Activated naive CD8-positive, alpha-beta T cell (primary cell): ENCODE results near the gene ADORA1.

ENCODE experiments used
- H3K27ac Mint-ChIP-seq: one replicate; pipeline ENCODE4 v1.8.0; 2021; ENCODE audit warnings: mixed read lengths
- H3K27me3 Mint-ChIP-seq: one replicate; pipeline ENCODE4 v1.8.0; 2021; ENCODE audit warnings: mixed read lengths
- H3K36me3 Mint-ChIP-seq: one replicate; pipeline ENCODE4 v1.8.0; 2021; ENCODE audit warnings: mixed read lengths
- H3K4me1 Mint-ChIP-seq: one replicate; pipeline ENCODE4 v1.8.0; 2021; ENCODE audit warnings: low read depth, mixed read lengths
- H3K4me3 Mint-ChIP-seq: one replicate; pipeline ENCODE4 v1.8.0; 2021; ENCODE audit warnings: mild to moderate bottlenecking, mixed read lengths
- H3K9me3 Mint-ChIP-seq: one replicate; pipeline ENCODE4 v1.8.0; 2021; ENCODE audit warnings: low read depth, mixed read lengths

ADORA1 gene

DNA sequence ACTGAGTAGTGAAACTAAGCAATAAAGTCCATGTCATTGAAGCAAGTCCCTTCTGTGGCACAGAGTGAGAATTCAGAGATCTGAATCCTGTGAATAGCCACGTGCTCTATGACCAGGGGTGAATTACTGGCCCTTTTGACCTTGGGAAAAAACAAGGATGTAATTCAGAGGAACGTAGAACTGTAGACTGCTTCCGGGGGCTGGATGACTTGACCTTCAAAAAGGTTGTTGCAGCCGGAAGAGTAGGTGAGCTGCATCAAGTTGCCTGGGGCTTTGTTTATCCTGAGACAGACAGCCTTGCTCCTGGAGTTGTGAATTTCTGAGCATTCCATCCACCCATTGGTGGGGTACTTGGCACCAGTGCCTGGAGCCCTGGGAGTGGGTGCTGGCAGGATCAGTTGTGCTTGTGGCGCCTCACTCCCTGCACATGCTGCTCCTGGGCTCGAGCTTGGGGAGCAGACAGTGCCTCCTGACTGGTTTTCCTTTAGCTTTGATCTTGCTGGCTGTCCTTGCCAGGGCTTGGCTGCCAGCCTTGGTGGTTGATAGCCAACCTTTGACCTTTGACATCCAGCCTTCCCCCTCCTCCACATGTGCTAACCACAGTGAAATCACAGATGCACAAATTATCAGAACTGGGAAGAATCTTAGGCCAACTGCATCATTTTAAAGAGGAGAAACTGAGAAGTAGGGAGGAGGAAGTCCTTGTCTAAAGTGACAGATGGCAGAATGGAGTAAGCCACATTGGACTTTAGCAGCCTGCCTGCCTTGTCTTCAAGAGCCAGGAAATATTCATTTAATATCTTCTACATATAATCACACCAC is 25.5 kb upstream of the ADORA1 start:
- H3K4me1 Mint-ChIP-seq: no peaks in the 10 kb centered on the region
- H3K4me3 Mint-ChIP-seq: no peak overlapping the region
- H3K27me3 Mint-ChIP-seq: peaks cover 4% of the 10 kb centered on the region

DNA sequence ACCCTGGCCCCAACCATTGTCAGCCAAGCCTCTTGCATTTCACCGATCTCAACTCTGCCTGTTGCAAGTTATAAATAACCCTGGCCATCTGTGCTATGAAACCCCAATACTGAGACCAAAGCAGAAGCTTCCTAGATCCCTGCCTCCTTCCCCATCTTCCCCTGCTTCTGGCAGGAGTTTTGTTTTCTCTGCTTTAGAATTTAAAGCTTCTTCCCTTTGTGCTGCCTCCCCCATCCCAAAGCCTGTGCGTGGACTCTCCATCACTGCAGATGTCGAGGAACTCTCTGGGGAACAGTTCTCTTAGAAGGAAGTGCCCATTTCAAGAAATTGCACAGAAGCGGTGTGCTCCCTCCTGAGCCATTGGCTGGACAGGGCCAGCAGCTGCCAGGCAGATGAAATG is 24.3 kb upstream of the ADORA1 start:
- peaks cover 6% of the 10 kb centered on the region for H3K9me3 Mint-ChIP-seq
- H3K27me3 Mint-ChIP-seq: peaks cover 10% of the 10 kb centered on the region
- H3K36me3 Mint-ChIP-seq: no peaks in the 10 kb centered on the region
- no peaks in the 10 kb centered on the region for H3K4me1 Mint-ChIP-seq
- H3K4me3 Mint-ChIP-seq: no peak overlapping the region
- no peak overlapping the region for H3K27ac Mint-ChIP-seq

More for the DNA sequence above, 25.5 kb upstream of the ADORA1 start:
- Mint-ChIP-seq H3K36me3 (no peaks in the 10 kb centered on the region), H3K9me3 (peaks cover 6% of the 10 kb centered on the region), H3K27ac (no peak overlapping the region)

DNA sequence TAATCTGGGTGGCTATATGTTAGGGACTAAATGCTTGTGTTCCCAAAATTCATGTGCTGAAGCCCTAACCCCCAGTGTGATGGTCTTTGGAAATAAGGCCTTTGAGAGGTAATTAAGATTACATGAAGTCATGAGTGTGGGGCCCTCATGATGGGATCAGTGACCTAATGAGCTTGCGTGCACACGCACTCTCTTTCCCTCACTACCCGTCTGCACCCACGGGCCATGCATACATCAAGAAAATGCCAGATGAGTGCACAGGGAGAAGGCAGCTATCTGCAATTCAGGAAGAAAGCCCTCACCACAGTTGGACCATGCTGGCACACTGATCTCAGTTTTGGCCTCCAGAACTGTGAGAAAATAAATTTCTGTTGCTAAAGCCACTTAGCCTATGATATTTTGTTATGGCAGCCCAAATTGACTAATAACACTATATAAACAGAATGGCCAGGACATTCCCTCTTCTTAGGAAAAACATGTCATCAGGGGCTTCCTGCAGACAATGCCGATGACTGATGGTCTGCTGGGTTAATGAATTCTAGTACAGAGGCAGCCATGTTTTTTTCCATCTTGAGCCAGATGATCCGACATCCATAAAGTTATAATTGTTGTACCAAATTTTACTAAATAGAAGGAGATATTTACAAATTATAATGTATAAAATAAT is 23.6 kb upstream of the ADORA1 start:
- no peak overlapping the region for H3K4me3 Mint-ChIP-seq
- H3K27ac Mint-ChIP-seq: no peak overlapping the region
- H3K4me1 Mint-ChIP-seq: no peaks in the 10 kb centered on the region
- no peaks in the 10 kb centered on the region for H3K36me3 Mint-ChIP-seq
- peaks cover 6% of the 10 kb centered on the region for H3K9me3 Mint-ChIP-seq
- peaks cover 15% of the 10 kb centered on the region for H3K27me3 Mint-ChIP-seq

DNA sequence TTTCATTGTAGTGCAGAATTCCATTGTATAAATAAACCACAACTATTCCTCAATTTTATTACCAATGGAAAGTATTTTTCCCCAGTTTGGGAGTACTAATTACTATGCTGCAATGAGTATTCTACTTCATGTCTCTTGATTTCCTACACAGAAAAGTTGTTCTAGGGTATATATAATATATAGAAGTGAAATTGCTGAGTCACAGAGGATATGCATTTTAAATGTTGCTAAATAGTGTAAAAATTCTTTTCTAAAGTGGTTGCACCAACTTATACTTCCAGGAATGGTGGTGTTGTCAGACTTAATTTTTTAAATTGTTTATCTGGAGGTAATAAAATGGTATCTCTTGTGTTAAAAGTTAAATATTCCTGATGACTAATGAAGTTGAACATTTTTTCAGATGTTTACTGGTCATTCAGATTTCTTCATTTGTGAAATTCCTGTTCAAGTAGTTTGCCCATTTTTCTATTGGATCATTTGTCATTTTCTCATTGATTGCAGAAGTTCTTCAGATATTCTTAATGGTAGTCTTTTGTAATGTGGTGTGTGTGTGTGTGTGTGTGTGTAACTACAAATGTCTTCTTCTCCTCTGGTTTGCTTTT is 22.6 kb upstream of the ADORA1 start:
- Mint-ChIP-seq H3K27me3 (peaks cover 22% of the 10 kb centered on the region), H3K4me3 (no peak overlapping the region), H3K27ac (no peak overlapping the region), H3K36me3 (no peaks in the 10 kb centered on the region), H3K4me1 (no peaks in the 10 kb centered on the region), H3K9me3 (peaks cover 6% of the 10 kb centered on the region)

DNA sequence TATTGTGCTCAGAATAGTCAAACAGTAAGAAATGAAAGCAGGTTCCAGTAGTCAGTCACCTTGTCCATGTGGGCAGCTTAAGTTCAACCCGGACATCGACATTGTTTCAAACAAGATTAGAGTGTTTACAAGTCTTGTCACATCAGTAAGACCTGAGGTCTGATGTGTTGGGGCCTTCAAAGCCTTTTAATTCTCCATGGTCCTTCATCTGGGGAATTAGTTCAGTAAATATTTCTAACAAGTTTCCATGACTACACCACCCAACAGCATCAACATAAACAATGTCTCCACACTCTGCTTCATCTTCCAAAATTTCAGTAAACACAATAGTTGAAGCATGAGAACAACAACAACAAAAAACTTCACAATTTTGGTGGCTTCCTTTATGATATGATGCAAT is 15.1 kb upstream of the ADORA1 start:
- H3K36me3 Mint-ChIP-seq: no peaks in the 10 kb centered on the region
- H3K9me3 Mint-ChIP-seq: no peaks in the 10 kb centered on the region
- H3K4me3 Mint-ChIP-seq: no peak overlapping the region
- no peaks in the 10 kb centered on the region for H3K4me1 Mint-ChIP-seq
- no peak overlapping the region for H3K27ac Mint-ChIP-seq
- peaks cover 20% of the 10 kb centered on the region for H3K27me3 Mint-ChIP-seq

DNA sequence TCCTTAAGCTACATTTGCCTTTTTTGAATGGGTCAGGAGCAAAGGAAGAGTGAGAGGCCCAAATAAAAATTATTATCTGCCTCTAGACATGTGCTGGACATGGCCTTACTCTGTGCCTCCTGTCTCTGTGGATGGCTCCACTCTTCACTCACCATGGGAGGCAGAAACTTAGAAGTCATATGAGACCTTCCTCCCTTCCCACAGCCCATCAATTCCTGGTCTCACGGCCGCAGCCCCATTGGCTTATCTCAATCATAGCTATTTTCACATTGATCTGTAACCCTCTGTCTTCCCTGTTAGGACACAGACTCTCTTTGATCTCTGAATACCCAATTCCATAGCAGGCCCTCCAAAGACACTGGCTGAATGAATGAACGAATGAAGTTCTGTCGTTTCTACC is 14.2 kb upstream of the ADORA1 start:
- H3K4me3 Mint-ChIP-seq: no peak overlapping the region
- H3K27ac Mint-ChIP-seq: no peak overlapping the region
- peaks cover 20% of the 10 kb centered on the region for H3K27me3 Mint-ChIP-seq
- no peaks in the 10 kb centered on the region for H3K36me3 Mint-ChIP-seq
- H3K9me3 Mint-ChIP-seq: no peaks in the 10 kb centered on the region
- peaks cover 2% of the 10 kb centered on the region for H3K4me1 Mint-ChIP-seq

DNA sequence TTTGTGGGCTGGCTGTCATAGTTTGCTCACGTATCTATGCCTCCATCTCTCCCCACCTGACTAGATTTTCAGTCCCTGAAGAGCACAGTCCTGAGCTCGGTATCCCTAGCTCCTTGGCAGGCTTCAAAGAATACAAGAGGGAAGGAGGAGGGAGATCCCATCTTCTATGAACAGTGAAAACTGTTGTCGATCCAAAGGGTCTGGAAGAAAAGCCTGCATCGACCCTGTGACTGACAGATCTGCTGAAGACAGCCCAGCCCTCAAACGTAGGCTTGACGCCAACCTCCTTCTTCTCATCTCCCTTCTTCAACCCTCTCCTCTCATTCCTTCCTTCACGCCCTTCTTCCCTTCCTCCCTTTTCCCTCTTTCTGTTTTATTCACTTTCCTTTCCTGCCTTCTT is 13.3 kb upstream of the ADORA1 start:
- H3K9me3 Mint-ChIP-seq: no peaks in the 10 kb centered on the region
- no peak overlapping the region for H3K27ac Mint-ChIP-seq
- H3K27me3 Mint-ChIP-seq: peaks cover 18% of the 10 kb centered on the region
- no peaks in the 10 kb centered on the region for H3K36me3 Mint-ChIP-seq
- peaks cover 2% of the 10 kb centered on the region for H3K4me1 Mint-ChIP-seq
- no peak overlapping the region for H3K4me3 Mint-ChIP-seq

DNA sequence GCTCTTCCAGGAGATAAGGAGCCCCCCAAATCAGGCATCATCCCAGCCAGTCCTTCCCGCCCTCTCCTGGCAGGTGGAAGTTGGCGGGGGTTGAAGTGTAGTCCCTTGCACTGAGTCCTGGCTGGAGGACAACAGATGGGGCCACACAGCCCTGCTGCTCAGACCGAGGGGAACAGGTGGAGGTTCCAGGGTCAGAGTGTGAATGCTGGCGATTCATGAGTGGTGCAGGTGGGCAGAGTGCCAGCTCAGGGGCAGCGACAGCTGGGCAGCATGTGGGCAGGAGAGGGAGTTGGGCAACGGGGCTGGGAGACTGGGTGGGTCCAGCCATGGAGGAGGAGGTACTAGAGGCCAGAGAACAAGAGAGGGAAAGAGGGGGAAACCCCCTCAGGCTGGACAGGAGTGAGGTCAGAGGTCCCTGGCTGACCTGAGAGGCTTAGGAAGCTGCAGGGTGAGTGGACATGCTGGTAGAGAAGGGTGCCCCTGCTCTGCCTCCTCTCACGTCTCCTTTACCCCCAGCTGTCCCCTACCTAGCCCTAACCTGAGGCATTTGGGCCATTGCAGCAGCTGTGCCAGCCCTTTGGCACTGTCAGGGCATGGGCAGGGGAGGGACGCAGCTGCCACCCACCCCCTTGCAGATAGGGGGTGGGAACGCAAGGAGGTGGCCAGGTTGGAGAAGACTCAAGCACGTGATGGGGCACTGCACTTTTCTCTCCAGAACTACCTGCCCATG is 11.3 kb upstream of the ADORA1 start:
- H3K27me3 Mint-ChIP-seq: peaks cover 25% of the 10 kb centered on the region

DNA sequence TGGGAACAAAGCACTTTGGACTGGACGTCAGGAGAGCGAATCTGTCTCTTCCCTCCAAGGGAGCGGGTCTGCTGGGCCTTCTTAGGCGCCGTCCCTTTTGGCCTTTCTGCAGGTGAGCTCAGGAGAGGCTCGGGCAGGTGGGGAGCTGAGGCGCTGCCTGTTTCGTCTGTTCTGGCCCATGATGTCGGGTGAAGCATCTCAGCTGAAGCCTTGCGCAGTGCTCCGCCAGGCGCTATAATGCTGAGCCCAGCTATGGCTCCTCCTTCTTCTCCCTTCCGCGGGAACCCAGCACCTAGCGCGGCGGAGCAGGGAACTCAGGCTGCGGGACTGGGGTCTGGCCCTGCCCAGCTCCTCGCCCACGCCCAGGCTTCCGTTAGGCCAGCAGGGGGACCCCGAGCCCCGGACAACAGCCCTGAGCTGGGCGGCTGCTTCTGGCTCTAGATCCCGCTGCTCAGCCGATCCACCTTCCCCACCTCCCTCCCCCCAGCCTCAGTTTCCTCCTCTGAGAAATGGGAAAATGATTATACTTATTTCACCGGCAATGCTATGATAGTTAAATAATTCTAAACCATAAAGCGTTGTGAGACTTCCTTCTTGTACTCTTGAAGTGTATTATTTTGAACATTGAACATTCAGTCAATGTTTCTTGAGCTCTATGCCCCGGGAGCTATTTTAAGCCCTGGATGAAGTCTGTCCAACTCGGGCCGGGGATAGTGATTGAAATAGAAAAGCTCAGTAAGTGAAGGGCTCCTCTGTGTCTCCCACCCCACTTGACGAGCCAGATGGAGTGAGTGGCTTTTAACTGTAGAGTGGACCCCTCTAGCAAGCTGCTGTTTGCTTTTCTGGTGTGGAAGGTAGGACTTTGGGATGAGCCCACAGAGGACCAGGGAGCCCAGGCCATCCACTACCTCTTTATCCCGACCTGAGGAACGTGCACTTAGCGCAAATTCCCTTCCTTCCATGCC is 9.6 kb upstream of the ADORA1 start:
- Mint-ChIP-seq H3K27ac (no peak overlapping the region), H3K9me3 (no peaks in the 10 kb centered on the region), H3K36me3 (no peaks in the 10 kb centered on the region), H3K4me3 (no peak overlapping the region), H3K4me1 (peaks cover 5% of the 10 kb centered on the region), H3K27me3 (peaks cover 32% of the 10 kb centered on the region)

More for the DNA sequence above, 11.3 kb upstream of the ADORA1 start:
- H3K27ac Mint-ChIP-seq: no peak overlapping the region
- H3K4me1 Mint-ChIP-seq: peaks cover 2% of the 10 kb centered on the region
- no peaks in the 10 kb centered on the region for H3K9me3 Mint-ChIP-seq
- no peaks in the 10 kb centered on the region for H3K36me3 Mint-ChIP-seq
- H3K4me3 Mint-ChIP-seq: no peak overlapping the region

DNA sequence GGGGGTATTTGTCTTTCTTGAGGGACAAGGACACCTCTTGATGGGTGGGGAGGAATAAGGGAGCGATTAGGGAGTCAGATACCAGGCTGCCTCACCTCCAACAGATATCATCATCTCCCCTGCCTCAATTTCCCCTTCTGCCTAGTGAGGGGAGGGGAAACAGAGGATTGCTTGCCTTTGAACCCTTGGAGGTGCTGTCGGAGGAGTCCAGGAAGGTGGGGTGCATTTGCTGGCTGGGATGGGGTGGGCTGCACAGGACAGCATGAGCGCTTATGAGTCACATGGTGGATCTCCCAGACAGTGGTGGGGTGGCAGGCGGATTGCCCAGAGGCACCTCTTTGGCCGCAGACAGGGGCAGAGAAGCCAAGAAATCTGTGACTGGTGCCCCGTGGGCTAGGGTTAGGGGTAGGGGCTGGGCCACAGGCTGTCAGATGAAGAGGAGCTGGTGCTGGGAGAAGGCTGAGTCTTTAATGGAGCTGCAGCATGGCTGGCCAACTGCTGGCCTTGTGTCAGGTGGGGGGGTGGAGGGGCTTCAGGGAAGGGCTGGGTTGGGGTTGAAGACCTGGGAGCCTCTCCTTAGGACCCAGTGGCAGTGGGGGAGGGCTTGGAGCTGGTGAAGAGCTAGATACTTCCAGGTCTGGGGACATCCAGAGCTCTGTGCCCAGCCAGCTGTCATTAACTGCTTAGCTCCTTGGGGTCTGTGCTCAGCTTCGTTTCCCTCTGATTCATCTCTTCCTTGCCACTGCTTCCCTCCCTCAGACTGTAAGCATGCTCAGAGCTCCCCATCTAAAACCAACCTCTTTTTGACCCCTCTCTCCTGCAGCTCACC is 7.0 kb upstream of the ADORA1 start:
- H3K27me3 Mint-ChIP-seq: peaks cover 39% of the 10 kb centered on the region
- no peaks in the 10 kb centered on the region for H3K36me3 Mint-ChIP-seq
- H3K4me1 Mint-ChIP-seq: peaks cover 5% of the 10 kb centered on the region
- H3K9me3 Mint-ChIP-seq: no peaks in the 10 kb centered on the region
- H3K27ac Mint-ChIP-seq: no peak overlapping the region
- no peak overlapping the region for H3K4me3 Mint-ChIP-seq

DNA sequence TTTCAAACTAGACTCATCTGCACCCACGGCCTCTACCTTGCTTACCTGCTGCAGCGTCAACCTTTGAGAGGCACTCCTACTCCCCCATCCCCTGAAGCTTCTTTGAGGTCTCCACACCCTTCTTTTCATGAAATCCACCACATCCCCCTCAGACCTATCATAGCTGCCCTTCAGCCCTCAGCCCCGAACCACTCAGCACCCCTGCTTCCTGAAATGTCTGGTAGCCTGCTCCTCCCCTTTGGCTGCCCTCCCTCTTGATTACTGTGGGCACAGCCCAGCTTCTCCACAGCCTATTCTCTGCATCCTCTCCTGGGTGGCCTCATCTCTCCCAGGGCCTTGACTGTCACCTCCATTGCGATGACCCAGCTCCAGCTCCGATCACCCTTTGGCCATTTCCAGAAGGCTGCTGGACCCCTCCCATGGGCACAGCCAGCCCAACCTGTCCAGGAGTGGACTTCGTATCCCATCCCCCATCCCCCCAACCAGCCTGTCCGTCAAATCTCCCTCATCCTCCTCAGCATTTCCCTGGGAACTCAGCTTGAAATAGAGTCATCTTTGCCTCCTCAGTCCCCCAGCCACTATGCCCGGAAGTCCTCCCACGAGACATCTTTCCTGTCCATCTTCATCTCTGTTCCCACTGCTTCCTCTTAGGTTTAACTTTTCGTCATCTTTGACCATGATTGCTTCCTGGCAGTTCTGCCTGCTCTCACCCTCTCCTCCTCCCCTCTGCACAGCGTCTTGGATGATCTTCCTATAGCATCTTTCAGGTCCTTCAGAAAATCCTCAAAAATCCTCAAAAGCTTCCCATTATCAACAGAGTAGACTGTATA is 6.1 kb upstream of the ADORA1 start:
- Mint-ChIP-seq H3K27ac (no peak overlapping the region), H3K36me3 (no peaks in the 10 kb centered on the region), H3K27me3 (peaks cover 45% of the 10 kb centered on the region)

DNA sequence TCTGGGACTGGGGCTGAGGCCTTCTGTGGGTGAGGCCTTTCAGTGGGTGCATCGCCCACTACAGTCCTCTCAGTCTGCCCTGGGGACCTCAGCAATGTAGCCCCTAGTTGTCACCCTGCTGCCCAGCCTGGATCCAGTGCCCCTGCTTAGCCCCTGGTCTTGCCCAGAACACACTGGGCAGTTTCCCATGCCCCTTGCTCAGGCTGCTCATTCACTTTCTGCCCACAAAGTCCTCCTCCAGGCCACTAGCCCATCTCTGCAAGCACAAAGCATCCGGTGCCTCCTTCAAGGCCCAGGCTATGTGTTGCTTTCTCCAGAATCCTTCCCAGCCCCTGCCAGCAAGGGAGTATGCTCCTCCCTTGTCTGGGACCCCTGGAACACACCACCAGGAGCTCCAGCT is 5.4 kb upstream of the ADORA1 start:
- Mint-ChIP-seq H3K4me1 (peaks cover 11% of the 10 kb centered on the region), H3K27me3 (peaks cover 48% of the 10 kb centered on the region), H3K36me3 (no peaks in the 10 kb centered on the region), H3K4me3 (no peak overlapping the region), H3K9me3 (no peaks in the 10 kb centered on the region), H3K27ac (no peak overlapping the region)

More for the DNA sequence above, 6.1 kb upstream of the ADORA1 start:
- Mint-ChIP-seq H3K9me3 (no peaks in the 10 kb centered on the region), H3K4me1 (peaks cover 7% of the 10 kb centered on the region), H3K4me3 (no peak overlapping the region)

DNA sequence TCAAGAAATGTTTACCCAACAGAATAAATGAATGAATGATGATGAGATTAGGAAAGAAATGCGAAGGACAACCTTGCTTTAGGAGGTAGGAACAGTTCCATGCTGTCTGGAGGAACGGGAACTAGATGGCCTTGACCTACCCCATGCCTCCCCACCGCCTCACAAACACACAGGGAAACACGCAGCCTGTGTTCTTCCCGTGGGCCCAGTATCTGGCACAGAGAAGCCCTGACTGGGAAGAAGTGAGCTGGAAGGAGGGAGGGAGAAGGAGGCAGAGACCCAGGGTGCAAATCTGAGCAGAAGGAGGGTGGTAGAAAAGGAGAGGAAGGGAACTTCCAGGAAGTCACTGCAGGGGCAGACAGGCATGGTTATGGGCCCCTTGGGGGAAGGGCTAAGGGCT is 3.5 kb upstream of the ADORA1 start:
- Mint-ChIP-seq H3K4me1 (peaks cover 15% of the 10 kb centered on the region), H3K27ac (no peak overlapping the region), H3K9me3 (no peaks in the 10 kb centered on the region), H3K27me3 (peaks cover 43% of the 10 kb centered on the region), H3K36me3 (no peaks in the 10 kb centered on the region), H3K4me3 (no peak overlapping the region)
